HUDEP-2 (cell line): ENCODE results near the gene C17orf78.
"Not testable (repeated sequence)": the region's sequence is repeated elsewhere in the genome, so short reads cannot be mapped to it uniquely, and the experiment has no call there.

ENCODE experiments used
- DNase-seq, 76 experiments: peaks; one replicate each; lab custom pipeline; 2025; ENCODE audit not compliant: unreplicated experiment in 76 of 76; lab: John Stamatoyannopoulos, UW

Gene C17orf78

DNA sequence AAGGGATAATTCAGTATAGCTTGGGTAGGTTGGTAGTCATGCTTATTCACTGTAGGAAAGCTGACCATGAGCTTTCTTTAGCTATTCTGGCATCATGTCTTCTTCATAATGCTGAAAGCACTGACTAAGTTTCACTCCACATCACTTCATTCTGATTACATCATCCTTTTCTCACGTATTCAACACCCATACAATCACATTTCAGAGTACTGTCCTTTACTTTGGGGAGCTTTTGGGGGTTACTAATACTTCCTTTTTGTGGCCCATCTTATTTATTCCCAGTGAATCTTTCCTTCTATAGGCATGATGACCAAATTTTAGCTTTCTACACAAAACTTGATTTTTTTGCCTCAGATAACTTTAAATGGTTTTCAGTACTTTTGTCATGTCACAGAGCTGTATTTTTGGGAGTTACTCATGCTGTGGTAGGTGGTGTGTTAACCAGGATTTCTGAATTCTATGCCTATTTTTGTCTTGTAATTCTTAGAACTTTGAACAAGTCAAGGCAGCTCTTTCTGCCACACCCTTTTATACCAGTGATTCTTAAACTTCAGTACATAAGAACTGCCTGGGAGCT lies 54.4 kb downstream of the C17orf78 start:
- DNase-seq: no peak

DNA sequence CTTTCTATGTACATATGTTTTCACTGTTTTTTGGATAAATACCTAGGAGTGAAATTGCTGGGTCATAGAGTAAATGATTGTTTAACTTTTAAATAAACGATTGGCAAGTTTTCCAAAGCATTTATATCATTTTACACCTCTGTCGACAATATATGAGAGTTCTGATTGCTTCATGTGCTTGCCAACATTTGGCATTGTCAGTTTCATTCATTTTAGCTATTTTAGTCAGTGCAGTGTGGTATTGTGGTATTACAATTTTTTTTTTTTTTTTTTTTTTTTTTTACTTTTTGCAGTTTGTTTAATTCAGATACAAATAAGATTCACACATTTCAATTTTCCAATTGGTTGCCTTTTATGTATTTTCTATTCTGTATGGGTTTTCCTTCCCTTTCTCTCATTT lies 56.9 kb downstream of the C17orf78 start:
- no peak for DNase-seq

GRCh38 chr17:37438141-37438540 lies 62.4 kb downstream of the C17orf78 start:
- DNase-seq: no peak

DNA sequence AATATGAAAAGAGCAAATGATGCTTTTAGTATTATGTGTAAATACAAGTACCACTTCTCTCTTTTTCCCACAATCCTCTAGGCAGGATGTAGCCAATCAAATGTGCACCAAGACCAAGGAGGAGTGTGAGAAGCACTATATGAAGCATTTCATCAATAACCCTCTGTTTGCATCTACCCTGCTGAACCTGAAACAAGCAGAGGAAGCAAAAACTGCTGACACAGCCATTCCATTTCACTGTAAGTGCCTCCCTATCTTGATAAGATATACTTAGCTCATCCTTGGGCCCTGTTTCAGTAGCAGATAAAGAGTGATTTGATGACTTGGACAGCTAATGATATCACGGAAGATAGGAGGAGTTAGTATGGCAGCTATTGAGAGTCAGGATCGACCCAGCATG lies 64.6 kb downstream of the C17orf78 start:
- no peak for DNase-seq

DNA sequence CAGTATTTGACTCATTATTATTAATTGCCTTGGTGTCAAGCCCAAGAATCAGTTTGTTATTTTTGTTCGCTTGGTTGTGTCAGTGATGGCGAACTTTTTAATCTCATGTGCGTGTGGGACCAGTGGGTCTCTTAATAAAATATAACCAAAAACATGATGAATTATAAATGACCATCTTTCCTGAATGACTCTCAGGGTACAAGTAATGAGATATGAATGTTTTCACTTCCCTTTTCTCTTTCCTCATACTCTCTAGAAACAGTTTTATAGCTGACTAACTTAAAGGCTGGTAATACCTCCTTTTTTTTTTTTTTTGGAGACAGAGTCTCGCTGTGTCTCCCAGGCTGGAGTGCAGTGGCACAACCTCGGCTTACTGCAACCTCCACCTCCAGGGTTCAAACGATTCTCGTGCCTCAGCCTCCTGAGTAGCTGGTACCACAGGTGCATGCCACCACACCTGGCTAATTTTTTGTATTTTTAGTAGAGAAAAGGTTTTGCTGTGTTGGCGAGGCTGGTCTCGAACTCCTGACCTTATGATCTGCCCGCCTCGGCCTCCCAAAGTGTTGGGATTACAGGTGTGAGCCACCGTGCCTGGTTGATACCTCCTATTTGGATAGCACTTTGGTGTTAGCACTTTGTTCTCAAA lies 65.7 kb downstream of the C17orf78 start:
- not testable (repeated sequence) for DNase-seq
